Measurements from ENCODE around the gene NAPB. TPM values are rescaled to one million over a fixed set of nuclear protein-coding genes. Genes with fewer than 3 reads are reported as not detected.

Gene NAPB
- total and polyA plus RNA-seq, 2 of the 8 experiments (the other 6 are each of a cell fraction or from before 2014, with no cell fraction given): 6.2 to 12.3 TPM

- no peak overlapping the region for H3K14ac ChIP-seq (ENCODE audit: insufficient read length)
- H2BK20ac ChIP-seq (ENCODE audit: low read length): no peak overlapping the region
- H3K4me1 ChIP-seq (replicated peaks in 1 of 4; ENCODE audit: control insufficient read depth in 3 of 4, insufficient read depth in 4 of 4, low read length in 3 of 4): peaks cover 0 to 2% (median 0%) of the 10 kb centered on the region in 4 experiments; a peak in 1 of 7 replicates
- H2AFZ ChIP-seq (ENCODE audit: low read length): no peak overlapping the region
- DNase-seq (ENCODE audit: low read depth in 1 of 2, low spot score in 2 of 2) (no peak), FAIRE-seq (no peak)
- H3K9me3 ChIP-seq (ENCODE audit: insufficient read depth in 2 of 2, low read depth in 1 of 2, low read length in 1 of 2): no peaks in the 10 kb centered on the region
- H4K8ac ChIP-seq (ENCODE audit: extremely low read depth, insufficient read depth, low read length): no peak overlapping the region
- CTCF ChIA-PET (ENCODE audit: partially characterized antibody): interaction anchor here (0.7 to 2.6 kb wide), 5 partner anchors 16 to 552 kb away, joined by 3 to 9 read pairs (median 4); partner anchors contain the start of gene NAPB
- no peak overlapping the region for H3K4ac ChIP-seq (replicated peaks; ENCODE audit: insufficient read length, low read depth, low read length)
- POLR2A ChIA-PET (ENCODE audit: partially characterized antibody): interaction anchor here (1.3 kb wide), 1 partner anchor 21 kb away, joined by 5 read pairs; no protein-coding TSS in a partner anchor
- no peak overlapping the region for H2BK12ac ChIP-seq (ENCODE audit: low read depth, low read length)
- H2BK5ac ChIP-seq (ENCODE audit: low read depth, low read length): no peak overlapping the region
- H3K9ac ChIP-seq (replicated peaks in 1 of 4; ENCODE audit: extremely low read depth in 1 of 4, low read depth in 3 of 4, low read length in 3 of 4): no peak overlapping the region
- 92% methylated on average over 6 of the region's 6 CpGs; no CpG with 5 or more reads in 1 of the 2 experiments for WGBS, 2 experiments (ENCODE audit: extremely low coverage in 1 of 2, insufficient coverage in 1 of 2, insufficient read length in 1 of 2, insufficient replicate concordance in 2 of 2, low coverage in 1 of 2, low lambda C conversion rate in 2 of 2, missing lambda C conversion rate in 1 of 2)
- H3K27me3 ChIP-seq (replicated peaks in 1 of 4; ENCODE audit: control insufficient read depth in 3 of 4, extremely low read depth in 1 of 4, insufficient read depth in 3 of 4, low read length in 3 of 4): no peaks in the 10 kb centered on the region
- peaks cover 0 to 13% (median 4%) of the 10 kb centered on the region in 4 experiments; a peak in 6 of 8 replicates for H3K36me3 ChIP-seq (ENCODE audit: control insufficient read depth in 2 of 4, insufficient read depth in 4 of 4, low read length in 3 of 4)
- H3K4me2 ChIP-seq (ENCODE audit: insufficient read depth in 1 of 2, low read depth in 2 of 2, low read length in 2 of 2): no peak overlapping the region
- H3K56ac ChIP-seq (replicated peaks; ENCODE audit: insufficient read length, low read depth, low read length): no peak overlapping the region
- H3K4me3 ChIP-seq (ENCODE audit: extremely low read depth in 1 of 4, insufficient read depth in 2 of 4, low read depth in 3 of 4, low read length in 4 of 4): no peak overlapping the region
- H3K18ac ChIP-seq (ENCODE audit: extremely low read depth, low read length): no peak overlapping the region
- no peaks in the 10 kb centered on the region for H3K23me2 ChIP-seq (ENCODE audit: low read depth, low read length)
- peaks cover 0 to 5% of the 10 kb centered on the region in 2 experiments for H4K20me1 ChIP-seq (replicated peaks in 1 of 2; ENCODE audit: control insufficient read depth in 1 of 2, insufficient read depth in 2 of 2, low read length in 2 of 2)
- no peak overlapping the region for H2AK5ac ChIP-seq (ENCODE audit: low read depth, low read length)
- H2BK15ac ChIP-seq (ENCODE audit: low read length): no peak overlapping the region
- H2BK120ac ChIP-seq (replicated peaks; ENCODE audit: low read depth, low read length): no peak overlapping the region
- H4K5ac ChIP-seq (ENCODE audit: insufficient read length, low read depth, low read length): no peak overlapping the region
- H4K91ac ChIP-seq (replicated peaks; ENCODE audit: insufficient read length, low read length): no peak overlapping the region
- H3K23ac ChIP-seq (ENCODE audit: insufficient read length): no peak overlapping the region
- H3K79me1 ChIP-seq (ENCODE audit: low read depth, low read length): peaks cover 7% of the 10 kb centered on the region
- H3K27ac ChIP-seq (ENCODE audit: low read depth, low read length): no peak overlapping the region
- peaks cover 0 to 36% of the 10 kb centered on the region in 2 experiments; a peak in 3 of 4 replicates for H3K79me2 ChIP-seq (ENCODE audit: control insufficient read depth in 1 of 2, insufficient read depth in 2 of 2, low read length in 2 of 2)
- TF ChIP-seq CHD2 (IDR thresholded peaks at IDR 0.05; ENCODE audit: low read length): no peak
- no peak for TF ChIP-seq GABPA (IDR thresholded peaks at IDR 0.05; ENCODE audit: borderline replicate concordance, insufficient read depth, low read length)
Measured at GRCh38 chr20:23399568-23400241, 21.6 kb downstream of the NAPB start.
